Measurements from ENCODE around the gene PTPRB. TPM values are rescaled to one million over a fixed set of nuclear protein-coding genes. Genes with fewer than 3 reads are reported as not detected.

The PTPRB gene
- total and polyA plus RNA-seq, 2 donors (not counting 3 experiments of a cell fraction or from before 2014, with no cell fraction given) = 64.1 to 151 TPM

- H3K9me3 ChIP-seq (replicated peaks; ENCODE audit: control insufficient read depth, insufficient read depth, low read length) = no peaks in the 10 kb centered on the region
- TF ChIP-seq MYC (IDR thresholded peaks at IDR 0.05; ENCODE audit: low read depth, low read length) = no peak
- TF ChIP-seq MAX (IDR thresholded peaks at IDR 0.05; ENCODE audit: insufficient read depth, insufficient read length) = no peak
- TF ChIP-seq EZH2 (IDR thresholded peaks at IDR 0.05; ENCODE audit: borderline replicate concordance, low read depth, low read length, severe bottlenecking) = no peak
- TF ChIP-seq FOS (IDR thresholded peaks at IDR 0.05; ENCODE audit: borderline replicate concordance, insufficient read depth, low read length) = no peak
- TF ChIP-seq, protein P1, sequence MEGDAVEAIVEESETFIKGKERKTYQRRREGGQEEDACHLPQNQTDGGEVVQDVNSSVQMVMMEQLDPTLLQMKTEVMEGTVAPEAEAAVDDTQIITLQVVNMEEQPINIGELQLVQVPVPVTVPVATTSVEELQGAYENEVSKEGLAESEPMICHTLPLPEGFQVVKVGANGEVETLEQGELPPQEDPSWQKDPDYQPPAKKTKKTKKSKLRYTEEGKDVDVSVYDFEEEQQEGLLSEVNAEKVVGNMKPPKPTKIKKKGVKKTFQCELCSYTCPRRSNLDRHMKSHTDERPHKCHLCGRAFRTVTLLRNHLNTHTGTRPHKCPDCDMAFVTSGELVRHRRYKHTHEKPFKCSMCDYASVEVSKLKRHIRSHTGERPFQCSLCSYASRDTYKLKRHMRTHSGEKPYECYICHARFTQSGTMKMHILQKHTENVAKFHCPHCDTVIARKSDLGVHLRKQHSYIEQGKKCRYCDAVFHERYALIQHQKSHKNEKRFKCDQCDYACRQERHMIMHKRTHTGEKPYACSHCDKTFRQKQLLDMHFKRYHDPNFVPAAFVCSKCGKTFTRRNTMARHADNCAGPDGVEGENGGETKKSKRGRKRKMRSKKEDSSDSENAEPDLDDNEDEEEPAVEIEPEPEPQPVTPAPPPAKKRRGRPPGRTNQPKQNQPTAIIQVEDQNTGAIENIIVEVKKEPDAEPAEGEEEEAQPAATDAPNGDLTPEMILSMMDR (IDR thresholded peaks at IDR 0.05; ENCODE audit: extremely low read depth in 1 of 2, insufficient read depth in 1 of 2, low read depth in 1 of 2, low read length in 2 of 2) = no peak
- no peak for TF ChIP-seq POLR2A (IDR thresholded peaks at IDR 0.05; ENCODE audit: low read depth, low read length)
- TF ChIP-seq POLR2AphosphoS5 (IDR thresholded peaks at IDR 0.05; ENCODE audit: insufficient read depth, low read depth, low read length) = no peak
- no peak for TF ChIP-seq GATA2 (IDR thresholded peaks at IDR 0.05; ENCODE audit: insufficient read depth, insufficient read length, low read depth, low read length)
- TF ChIP-seq JUN (IDR thresholded peaks at IDR 0.05; ENCODE audit: borderline replicate concordance, insufficient read depth, insufficient read length, low read depth) = no peak
- BruUV-seq (replicated peaks) = no TSS peak
- H3K27ac ChIP-seq (ENCODE audit: insufficient read depth, low read depth, low read length) = no peak overlapping the region
- POLR2A ChIA-PET = interaction anchor here (1.4 kb wide), 1 partner anchor 15 kb away, joined by 3 read pairs; no protein-coding TSS in a partner anchor
- DNase-seq (ENCODE audit: low read depth, low spot score) = no peak
- CTCF ChIA-PET = interaction anchor here (2.0 kb wide), 1 partner anchor 9 kb away, joined by 4 read pairs; no protein-coding TSS in a partner anchor
- FAIRE-seq = no peak
- H3K4me3 ChIP-seq (replicated peaks in 1 of 3; ENCODE audit: insufficient read depth in 1 of 3, low read depth in 1 of 3, low read length in 3 of 3) = no peak overlapping the region
- no peak overlapping the region for H3K4me2 ChIP-seq (ENCODE audit: insufficient read depth, low read length)
- dilution Hi-C loops (cut with MboI; ENCODE audit: extremely low pct_ligation_motif_present, low sequenced_read_pairs) = no loop called here
- H4K20me1 ChIP-seq (replicated peaks; ENCODE audit: control insufficient read depth, extremely low read depth, insufficient read depth, low read length) = peaks cover 4% of the 10 kb centered on the region
- no peak overlapping the region for H3K9ac ChIP-seq (replicated peaks; ENCODE audit: extremely low read depth, insufficient read depth, low read length)
- H3K36me3 ChIP-seq (ENCODE audit: control insufficient read depth in 2 of 2, extremely low read depth in 1 of 2, insufficient read depth in 2 of 2, low read length in 2 of 2) = peaks cover 10 to 21% of the 10 kb centered on the region in 2 experiments
- H3K4me1 ChIP-seq (ENCODE audit: control insufficient read depth, extremely low read depth, insufficient read depth, low read length) = peaks cover 29% of the 10 kb centered on the region
- H2AFZ ChIP-seq (ENCODE audit: low read depth, low read length) = no peak overlapping the region
- no peaks in the 10 kb centered on the region for H3K27me3 ChIP-seq (ENCODE audit: control insufficient read depth in 2 of 2, insufficient read depth in 2 of 2, low read length in 2 of 2)
- H3K79me2 ChIP-seq (ENCODE audit: control insufficient read depth, insufficient read depth, low read length) = peaks cover 82% of the 10 kb centered on the region
- intact Hi-C loops (cut with micrococcal nuclease) = no loop called here
- H3K9me1 ChIP-seq (replicated peaks; ENCODE audit: control insufficient read depth, extremely low read depth, insufficient read depth, low read length) = no peaks in the 10 kb centered on the region
Observed at GRCh38 chr12:70626180-70626579, 11.0 kb downstream of the PTPRB start.
